ENCODE measurements around the gene SLC2A13.
"Not testable (repeated sequence)": the region's sequence is repeated elsewhere in the genome, so short reads cannot be mapped to it uniquely, and the experiment has no call there.

The SLC2A13 gene

DNA sequence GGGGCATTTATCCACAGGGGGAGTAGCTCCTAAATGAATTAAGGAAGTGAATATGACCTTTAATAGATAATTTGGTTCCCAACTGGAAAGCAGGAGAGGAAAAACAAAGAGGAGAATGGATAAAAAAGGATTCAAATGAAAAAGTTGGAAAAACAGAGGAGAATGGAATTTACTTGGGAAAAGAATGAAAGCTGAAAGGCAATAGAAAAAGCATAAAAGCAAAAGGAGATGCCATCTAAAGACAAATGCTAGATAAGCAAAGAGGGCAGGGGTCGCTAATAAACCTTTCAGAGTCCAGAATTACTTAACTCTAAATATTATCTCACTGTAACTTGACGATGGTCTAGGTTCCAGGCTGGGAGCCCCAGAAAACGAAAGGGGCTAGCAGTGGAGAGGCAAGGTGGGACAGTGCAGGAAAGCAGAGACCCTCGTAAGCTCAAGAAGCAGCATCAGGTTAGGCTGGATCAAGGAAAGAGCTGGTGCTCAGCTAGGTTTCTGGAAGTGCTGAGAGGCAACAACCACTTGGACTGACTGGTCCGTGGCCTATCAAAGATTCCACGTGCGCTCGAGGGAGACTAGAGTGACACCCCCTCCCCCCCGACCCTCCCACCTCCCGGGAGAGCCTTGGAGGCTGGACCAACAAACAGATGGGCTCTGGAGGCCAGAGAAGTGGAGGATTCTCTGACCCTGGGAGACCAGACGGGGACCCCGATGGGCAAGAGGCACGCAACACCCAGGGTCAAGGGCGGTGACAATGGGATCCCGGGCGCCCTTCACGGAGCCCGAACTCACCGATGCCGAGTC, 1.2 kb downstream of the SLC2A13 start:
- DNase-seq, result no peak

DNA sequence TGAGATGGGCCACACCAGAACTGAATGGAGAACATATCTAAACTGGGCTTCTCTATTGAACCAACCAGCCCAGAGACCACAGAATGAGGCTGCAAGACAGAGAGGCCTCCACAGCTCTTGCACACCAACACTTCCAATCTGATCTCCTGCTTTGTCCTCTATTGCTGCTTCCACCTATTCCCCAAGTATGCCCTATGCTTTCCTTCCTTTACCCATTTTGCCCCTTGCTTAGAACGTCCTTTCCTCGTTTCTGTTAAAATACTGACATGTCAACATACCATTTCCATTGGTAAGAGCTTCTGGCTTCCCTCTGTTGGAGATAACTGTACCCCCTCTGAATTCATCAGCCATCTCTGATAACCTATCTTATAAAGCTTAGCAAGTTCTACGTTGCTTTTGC, 2.8 kb downstream of the SLC2A13 start:
- DNase-seq, result no peak

DNA sequence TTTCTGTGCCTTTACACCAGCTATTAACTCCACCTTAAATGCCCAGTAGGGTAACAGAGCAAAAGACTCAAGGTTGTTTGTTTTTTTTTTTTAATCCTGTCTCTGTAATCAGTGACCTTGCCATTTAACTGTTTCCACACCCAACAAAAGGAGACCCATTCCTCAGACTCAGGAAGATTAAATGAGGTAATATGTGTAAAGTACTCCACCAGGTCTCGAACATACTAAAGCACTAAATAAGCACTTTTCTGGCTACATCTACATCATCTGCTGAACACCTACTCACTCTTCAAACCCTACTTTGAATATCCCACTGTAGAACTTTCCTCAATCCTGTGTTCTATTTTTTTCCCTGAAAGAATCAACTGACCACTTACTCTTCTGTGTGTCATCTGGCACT, 4.1 kb downstream of the SLC2A13 start:
- no peak for DNase-seq

DNA sequence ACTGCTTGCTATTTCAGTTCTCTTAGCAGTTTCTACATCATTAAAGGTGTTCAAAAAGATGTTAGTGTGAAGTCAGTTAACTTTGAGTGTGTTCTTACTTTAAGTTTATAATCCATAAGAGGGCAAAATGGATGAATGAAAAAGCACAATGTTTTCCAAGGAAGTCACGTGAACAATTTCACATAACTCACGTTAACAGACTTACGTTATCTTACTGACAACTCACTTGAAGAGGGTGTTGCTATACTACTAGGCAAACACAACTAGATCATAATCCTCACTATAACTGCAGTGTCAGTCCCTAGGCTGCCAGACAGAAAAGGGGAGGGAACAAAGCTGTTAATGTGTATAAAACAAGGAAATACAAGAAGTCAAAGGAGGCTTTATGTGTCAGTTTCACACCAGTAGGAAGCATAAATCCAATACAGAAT, 6.4 kb downstream of the SLC2A13 start:
- DNase-seq, result no peak

DNA sequence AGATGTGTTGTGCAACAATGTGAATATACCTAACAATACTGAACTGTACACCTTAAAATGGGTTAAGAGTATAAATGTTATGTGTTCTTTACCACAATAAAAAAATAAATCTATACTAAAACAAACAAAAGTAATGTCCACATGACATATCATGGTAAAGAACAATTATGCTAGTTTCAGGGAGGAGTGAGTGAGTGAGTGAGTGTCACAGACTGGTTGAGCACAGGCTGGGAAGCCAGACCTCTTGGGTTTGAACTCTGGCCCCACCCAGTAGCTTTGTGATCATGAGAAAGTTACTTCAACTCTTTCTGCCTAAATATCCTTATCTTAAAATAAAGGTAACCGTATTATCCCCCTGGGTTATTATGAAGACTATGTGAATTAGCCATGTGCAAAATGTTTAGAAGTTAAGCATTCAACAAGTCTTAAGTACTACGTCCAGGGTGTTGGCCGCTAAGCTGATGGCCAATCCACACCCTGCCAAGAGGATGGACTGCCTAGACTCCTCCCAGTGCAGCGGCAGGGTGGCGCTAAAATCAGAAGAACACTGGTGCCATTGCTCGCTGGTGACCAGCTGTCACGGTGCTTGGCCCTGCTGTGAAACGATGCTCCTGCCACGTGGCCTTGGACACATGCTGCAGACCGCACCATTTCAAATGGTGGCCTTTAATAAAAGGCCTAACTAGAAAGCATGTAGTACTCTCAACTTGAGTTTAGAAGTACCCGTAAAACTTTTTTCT, 7.3 kb downstream of the SLC2A13 start:
- DNase-seq, result no peak

DNA sequence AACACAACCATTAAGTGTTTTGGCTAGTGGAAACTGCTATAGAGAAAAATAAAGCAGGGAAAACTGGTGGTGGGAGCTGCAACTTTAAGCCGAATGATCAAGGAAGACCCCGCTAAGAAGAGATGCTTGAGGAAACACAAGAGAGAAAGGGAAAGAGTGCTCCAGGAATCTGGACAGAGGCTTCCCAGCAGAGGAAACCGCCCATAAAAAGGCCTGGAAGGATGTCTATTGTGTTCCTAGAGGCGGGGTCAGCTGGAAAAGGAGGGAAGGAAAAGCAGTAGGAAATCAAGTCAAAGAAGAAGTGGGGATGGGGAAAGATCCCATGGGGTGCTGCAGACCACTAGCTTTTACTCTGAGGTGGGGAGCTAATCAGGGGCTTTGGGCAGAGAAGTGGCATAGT, 12.4 kb downstream of the SLC2A13 start:
- DNase-seq, result no peak

DNA sequence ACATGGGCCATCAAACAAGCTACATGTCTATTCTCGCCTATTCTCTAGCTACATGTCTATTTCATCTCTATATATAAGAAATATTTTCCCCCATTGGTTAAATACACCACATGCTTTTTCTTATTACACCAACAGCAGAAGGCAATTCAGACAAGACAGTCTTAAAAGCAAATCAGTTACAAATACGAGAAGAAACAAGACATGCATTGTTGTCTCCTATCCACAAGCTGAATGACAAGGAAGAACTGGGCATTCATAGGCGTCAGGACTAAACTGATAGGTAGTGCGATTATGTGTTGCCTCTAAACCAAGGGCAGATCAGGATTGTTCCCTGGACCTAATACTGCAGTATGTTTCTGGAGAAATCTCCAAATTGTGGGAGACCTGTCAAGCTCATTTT, 19.4 kb downstream of the SLC2A13 start:
- no peak for DNase-seq

DNA sequence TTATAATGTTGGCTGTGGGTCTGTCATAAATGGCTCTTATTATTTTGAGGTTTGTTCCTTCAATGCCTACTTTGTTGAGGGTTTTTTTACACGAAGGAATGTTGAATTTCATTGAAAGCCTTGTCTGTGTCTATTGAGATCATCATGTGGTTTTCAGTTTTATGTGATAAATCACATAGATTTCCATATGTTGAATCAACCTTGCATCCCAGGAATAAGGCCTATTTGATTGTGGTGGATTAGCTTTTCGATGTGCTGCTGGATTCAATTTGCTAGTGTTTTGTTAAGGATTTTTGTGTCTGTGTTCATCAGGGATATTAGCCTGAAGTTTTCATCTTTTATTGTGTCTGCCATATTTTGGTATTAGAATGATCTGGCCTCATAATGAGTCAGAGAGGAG, 27.6 kb downstream of the SLC2A13 start:
- no peak for DNase-seq

DNA sequence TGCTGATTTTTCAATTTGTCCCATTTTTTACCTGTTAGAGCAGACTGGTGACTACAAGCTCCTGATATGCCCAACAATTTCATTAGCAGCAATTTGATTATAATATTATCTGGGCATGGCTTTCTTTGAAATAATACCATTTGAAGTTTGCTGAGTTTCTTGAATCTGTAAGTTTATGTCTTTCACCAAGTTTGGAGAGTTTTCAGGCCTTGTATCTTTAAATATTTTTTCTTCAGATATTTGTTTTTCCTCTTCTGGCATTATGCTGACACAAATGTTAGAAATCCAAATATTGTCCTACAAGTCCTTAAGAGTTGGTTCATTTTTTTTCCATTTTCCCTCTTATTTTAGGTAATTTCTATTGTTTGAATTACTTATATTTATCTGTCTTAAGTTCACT, 30.4 kb downstream of the SLC2A13 start:
- DNase-seq, result no peak

DNA sequence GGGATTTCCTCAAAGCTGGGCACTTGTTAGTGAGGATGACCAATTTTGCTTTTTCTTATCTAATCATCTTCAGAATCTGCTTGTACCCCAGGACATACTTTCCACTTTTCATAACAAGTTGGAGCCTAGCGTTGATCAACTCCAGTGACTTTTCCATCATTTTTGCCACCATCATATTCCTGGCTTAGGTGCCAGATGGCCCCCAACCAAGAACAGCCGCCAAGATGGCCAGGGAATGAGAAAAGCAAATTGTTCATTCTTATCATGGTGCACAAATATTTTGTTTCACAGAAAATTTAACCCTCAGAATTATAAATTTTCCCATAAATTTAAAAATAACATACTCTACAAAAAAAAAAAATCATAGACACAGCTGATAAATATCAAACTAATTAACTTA, 37.5 kb downstream of the SLC2A13 start:
- no peak for DNase-seq

DNA sequence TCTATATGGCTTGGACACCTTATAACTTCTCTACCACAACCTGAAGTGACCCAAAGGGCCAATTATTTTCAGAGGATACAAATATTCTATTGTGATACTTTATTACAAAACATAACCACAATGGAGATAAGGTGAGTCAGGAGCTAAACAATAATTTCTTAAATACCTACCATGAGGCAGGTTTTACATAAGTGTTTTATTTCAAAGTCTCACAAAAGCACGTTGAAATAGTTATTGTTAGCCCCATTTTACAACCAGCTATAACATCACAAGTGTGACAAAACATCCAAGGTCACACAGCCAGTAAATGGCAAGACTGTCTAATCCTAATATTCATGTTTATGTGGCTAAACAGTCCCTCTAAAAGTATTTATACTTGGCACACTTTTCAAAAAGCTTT, 40.2 kb downstream of the SLC2A13 start:
- DNase-seq, result no peak

DNA sequence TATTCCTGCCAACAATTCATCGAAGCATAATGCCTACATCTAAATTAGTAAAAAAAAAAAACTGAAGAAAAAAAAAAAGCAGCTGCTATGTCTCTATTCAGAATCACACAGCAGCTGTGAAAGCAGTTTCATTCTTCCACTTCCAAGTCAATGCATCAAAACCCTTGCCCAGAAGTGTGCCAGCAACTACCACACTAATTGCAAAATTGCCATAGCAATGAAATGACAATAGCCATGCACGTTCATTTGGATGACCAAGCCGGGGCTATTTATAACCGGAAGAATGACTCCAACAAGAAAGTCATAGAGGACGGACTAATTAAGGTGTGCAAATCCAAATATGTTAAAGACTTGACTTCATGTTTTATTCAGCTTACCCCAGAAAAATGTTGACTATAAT, 42.5 kb downstream of the SLC2A13 start:
- no peak for DNase-seq

DNA sequence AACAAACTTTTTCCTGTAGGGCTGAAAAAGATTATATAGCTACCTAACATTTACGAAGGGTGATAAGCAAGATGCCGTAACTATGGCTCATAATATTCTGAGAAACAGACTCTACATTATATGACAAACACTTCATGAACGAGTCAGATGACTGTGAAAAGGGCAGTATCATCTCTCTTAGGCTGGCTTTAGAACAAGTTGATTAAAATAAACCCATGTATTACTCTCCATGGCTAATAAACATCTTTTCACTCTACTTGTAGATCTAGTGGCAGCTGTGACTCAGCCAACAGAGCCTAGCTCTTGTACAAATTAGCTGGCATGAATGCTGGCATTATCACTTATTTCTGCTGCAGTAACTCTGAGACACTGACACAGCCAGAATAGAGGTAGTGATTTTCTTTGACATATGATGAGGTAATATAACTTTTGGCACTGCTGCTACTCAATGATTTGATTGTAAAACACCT, 47.1 kb downstream of the SLC2A13 start:
- no peak for DNase-seq

DNA sequence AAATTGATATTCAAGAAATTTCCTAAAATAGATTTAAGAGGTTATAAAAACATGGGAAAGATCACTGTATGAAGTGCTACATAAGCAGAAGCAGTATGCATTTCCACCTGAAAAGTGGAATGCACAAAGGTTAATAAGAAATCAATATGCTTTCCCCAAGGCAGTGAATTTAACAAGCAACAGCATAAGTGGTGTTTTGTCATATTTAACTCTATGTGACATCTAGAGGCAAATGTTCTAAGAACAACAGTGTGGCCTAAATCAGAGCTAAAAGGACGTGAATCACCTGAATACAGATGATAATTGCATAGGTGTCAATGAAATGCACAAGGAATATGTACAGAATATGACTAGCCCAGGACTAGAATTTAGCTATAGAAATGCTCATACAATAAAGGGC, 49.5 kb downstream of the SLC2A13 start:
- DNase-seq, result no peak

DNA sequence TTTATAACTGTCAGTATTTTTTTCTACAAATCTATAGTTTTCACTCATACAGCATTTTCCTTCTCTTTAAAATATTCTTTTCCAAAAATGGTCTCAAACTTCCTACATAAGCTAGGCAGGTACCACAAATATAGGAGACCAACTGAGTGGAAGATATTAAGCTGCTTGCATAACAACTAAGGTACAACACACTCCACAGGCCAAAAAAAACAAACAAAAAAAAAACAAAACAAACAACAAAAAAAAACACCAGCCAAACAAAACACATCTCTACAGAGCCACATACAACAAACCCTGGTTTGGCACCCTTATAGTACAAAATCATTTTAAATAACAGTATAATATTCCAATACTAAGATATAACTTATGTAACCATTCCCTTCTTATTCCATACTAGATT, 50.1 kb downstream of the SLC2A13 start:
- DNase-seq, result no peak

DNA sequence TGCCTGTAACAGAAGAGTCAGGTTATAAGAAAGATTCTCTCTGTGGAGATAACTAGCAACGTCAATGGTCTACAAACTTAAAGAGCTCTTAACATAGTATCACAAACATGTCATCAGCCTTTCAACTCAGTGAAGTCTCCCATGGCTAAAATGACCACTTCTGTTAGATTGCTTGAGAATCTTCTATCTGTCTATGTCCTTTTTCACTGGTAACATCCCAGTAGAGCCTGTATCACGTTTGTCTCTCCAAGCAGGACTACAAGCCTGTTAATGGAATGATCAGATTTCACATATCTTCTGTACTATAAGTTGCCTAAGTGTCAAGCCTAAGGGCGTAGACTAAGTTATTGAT, 50.7 kb downstream of the SLC2A13 start:
- no peak for DNase-seq

DNA sequence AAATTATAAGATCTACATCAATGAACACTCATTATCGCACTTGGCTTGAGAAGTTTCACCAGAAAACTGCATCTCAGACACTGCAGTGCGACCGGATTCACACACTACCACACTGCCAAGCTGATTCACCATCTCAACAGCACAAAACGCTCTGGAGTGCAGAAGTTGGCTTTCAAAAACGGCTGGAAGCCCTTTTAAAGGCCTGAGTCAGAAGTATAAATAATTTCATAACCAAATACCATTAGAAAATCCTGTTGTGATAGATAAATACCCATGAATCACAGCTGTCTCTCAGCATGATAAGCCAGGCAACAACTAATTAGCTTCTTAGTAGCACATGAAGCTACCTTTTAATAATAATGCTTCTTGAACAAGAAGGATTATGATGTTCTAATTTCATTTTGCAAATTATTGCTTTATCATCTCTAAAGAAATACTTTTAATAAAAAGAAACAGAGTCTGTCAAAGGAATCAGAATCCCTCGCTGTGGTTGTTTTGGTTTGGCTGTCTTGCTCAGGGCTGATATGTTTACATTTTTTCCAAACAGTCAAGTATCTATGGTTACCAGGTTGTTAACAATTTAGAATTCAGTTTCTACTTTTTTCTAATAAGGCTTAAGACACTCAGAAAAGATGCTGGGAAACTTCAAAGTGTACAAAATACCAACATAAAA, 51.2 kb downstream of the SLC2A13 start:
- DNase-seq, result no peak

DNA sequence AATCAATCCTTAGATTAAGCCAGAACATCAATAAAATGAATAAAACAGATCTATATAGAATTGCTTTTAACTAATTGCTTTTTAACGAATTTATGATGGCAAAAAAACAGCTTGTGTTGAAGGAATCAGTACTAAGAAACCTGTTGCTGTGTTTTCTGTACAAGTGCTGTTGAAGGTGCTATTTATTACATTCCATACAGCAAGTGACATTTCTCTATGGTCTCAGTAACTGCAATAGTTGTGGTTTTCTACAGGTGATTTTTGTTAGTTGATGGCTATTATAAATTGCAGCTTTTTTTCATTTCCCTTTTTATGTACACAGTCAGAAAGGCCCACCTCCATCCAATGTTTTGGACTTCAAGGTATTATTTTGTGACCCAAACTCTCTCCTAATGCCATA, 56.6 kb downstream of the SLC2A13 start:
- no peak for DNase-seq

DNA sequence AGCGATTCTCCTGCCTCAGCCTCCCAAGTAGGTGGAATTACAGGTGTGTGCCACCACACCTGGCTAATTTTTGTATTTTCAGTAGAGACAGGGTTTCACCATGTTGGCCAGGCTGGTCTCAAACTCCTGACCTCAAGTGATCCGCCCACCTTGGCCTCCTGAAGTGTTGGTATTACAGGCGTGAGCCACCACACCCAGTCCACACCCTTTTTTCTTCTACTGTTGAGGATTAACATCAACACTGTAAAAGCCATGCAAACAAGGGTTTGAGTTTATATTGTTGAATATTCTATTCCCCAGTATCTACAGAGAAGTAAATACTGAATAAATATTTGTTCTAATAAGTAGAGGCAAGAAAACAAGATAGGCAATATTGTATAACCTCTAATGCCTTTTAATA, 58.9 kb downstream of the SLC2A13 start:
- DNase-seq, result not testable (repeated sequence)

DNA sequence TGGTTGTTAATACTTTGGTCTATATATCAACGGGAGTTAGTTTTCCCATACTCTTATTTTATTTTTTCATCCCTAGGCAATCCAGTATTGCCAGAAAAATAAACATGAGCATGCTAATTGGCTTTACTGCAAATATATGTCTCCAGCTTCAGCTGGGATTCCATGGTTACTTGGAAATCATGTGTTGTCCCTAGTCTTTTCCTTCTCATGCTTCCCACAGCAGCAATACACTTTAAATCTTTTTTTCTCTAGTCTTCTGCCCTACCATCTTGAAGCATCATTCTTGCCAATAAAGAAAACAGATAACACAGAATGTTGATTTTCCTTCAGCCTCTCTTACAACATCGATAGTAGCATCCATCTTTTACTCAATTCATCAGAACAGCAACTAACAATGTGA, 60.2 kb downstream of the SLC2A13 start:
- DNase-seq, result no peak

DNA sequence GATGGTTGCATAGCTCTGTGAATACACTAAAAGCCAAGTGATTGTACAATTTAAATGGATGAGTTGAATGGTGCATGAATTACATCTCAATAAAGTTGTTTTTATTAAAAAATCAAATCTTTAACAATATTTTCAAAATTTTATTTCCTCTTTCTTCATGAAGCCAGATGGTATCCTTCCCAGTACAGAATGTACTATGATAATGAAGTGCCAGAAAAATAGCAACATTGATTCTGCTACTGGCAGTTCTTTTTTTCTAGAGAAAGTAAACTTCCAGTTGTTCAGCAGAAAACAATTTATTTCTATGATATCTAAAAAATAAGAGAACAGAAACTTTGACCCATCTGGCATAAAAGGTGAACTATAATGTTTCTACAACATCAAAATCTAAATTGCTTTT, 61.5 kb downstream of the SLC2A13 start:
- DNase-seq, result no peak

DNA sequence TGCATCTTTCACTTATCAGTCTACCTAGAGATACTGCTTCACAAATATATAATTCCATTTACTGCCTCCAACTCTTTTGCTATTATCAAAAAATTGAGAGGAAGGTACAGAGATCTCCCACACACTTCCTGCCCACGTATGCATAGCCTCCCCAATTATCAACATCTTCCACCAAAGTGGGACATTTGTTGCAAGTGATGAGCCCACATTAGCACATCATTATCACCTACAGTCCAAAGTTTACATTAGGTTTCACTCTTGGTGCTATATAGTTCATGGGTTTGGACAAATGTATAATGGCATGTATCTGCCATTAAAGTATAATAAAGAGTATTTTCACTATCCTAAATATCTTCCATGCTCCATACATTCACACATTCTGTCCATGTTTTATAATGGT, 66.3 kb downstream of the SLC2A13 start:
- DNase-seq, result no peak

DNA sequence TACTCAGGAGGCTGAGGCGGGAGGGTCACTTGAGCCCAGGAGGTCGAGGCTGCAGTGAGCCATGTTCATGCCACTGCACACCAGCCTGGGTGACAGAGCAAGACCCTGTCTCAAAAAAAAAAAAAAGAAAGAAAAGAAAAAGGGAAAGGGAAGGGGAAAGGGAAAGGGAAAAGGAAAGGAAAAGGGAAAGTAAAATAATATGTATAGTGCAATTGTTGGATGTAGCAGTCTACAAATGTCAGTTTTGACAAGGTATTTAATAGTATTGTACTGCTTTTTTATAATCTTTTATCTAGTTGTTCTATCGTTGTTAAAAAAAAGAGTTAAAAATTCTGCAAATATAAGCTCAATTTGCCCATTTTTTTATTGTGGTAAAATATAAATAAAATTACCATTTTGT, 67.3 kb downstream of the SLC2A13 start:
- no peak for DNase-seq

DNA sequence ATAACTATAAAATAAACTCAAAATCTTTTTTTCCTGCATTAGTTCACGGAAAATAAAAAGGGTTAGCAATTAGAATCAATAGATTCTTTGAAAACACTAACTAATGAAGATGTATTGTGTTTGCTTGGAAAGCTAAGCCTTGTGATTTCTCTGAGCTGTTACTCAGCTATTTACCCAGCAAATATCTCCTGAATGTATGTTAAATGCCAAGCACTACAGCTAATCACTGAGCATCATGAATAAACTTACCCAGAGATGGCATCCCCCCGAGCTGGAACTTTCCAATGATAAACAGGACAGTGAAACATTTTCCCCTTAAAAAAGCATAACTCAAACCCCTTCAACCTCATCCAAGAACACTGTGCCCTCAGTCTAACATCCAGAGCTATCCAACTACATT, 71.2 kb downstream of the SLC2A13 start:
- no peak for DNase-seq
